GM19043 (cell line): Measurements from ENCODE around the gene WDR53.
"Not testable (repeated sequence)": the region's sequence is repeated elsewhere in the genome, so short reads cannot be mapped to it uniquely, and the experiment has no call there.

Source experiments
- ATAC-seq: cut with Tn5 transposase; IDR thresholded peaks from one replicate; pipeline ENCODE4 v1.9.1; 2021; ENCODE audit warnings: low read depth; ENCODE audit not compliant: unreplicated experiment

Gene WDR53

DNA sequence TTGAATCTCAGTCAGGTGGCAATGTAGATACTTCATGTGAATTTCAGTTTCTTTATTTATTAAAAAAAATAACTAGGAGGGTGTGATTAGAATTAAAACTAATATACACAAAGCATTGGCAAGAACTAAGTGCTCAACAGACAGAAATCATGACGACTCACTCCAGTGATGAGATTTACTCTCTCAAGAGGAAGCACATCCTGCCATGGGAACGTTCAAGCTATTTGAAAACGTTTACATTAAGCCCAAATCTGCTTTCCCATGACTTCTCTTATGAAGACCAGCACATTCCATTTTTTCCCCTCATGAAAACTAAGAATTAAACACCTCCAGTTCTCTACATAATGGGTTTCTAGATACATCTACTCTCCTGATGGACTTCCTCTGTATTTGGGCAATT lies 8.5 kb downstream of the WDR53 start:
- no peak for ATAC-seq

DNA sequence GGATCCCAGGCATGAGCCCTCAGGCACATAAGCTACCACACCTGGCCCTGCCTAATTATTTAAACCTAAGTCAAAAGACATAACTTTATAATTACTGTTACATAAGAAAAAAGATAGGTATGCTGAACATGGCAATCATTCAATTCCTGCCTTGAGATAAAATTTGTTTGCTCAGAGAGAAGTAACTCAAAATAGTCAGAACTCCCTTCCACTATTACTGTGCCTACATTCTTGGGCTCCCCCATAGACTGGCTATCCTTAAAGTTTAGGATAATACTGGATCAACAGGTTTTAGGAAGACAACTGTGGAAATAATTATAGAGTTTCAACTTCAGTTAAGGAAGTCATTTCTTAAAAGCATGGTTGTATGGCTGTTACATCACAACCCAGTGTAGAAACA lies 9.9 kb downstream of the WDR53 start:
- no peak for ATAC-seq

DNA sequence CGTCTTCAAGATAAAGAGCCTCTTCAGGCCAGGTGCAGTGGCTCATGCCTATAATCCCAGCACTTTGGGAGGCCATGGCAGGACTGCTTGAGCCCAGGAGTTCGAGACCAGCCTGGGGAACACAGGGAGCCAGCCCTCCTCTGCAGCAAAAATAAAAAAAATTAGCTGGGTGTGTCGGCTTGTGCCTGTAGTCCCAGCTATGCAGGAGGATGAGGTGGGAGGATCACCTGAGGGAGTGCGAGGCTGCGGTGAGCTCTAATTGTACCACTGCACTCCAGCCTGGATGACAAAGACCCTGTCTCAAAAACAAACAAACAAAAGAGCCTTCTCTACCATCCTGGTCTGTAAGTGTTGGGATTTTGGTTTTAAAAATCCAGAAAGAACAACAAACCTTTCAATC lies 11.1 kb downstream of the WDR53 start:
- no peak for ATAC-seq

DNA sequence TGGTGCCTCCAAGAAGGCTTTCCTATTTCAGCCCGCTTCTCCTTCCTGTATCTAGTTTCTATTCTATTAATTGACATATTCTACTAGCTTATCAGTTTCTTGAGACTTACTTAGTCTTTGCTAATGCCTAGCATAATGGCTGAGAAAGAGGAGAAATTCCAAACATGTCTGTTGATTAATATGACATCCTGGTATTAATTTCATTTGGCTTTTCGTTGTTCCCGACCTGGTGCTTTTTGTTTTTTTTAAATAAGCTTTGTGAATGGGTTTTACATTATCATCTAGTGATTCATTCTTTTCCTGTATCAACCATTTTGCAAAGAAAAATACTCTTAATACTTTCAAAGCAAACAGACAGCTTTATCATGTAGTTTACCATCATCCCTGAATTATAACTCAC lies 13.1 kb downstream of the WDR53 start:
- no peak for ATAC-seq

DNA sequence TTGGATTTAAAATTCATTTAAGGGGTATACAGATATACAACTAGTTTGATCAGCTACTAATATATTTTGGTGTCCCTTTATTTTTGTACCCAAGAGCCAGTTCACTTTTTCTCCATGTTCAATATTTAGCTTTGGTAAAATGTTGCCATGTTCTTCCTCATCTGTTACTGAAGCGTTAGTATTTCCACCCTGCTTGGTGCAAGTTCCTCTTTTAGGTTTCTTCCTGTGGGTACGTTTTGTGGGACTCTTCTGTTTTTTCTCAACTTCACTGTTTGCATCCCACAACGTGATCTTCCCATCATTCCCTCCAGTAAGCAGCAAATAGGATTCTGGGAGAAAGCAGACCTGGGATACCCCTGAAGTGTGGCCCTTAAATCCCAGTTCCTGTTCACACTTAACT lies 14.1 kb downstream of the WDR53 start:
- no peak for ATAC-seq

DNA sequence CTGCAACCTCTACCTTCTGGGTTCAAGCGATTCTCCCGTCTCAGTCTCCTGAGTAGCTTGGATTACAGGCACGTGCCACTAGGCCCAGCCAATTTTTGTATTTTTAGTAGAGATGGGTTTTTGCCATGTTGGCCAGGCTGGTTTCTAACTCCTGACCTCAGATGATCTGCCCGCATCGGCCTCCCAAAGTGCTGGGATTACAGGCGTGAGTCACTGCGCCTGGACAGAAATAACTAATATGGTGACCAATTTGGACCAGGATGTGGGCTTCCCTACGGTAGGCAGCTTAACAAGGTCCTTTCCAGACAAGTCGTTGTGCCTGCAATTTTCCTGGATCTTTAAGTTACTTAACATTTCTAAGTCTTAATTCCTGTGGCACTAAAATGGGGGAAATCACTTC lies 14.8 kb downstream of the WDR53 start:
- ATAC-seq, result no peak

DNA sequence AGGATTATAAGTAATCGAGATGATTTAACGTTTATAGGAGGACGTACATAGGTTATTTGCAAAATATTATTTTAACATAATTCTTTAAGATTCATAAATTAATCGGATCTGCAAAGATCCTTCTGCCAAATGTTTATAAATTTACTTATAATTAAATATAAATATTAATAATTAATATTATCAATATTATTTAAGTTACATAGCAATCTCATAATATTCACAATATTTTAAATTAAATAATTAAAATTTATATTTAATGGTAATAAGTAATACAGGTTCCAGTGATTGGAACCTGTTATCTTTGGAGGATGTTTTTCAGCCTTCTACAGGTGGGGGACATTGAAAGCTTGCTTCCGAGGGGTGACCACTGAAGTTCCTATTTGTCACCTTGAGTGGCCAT lies 16.1 kb downstream of the WDR53 start:
- ATAC-seq, result no peak

DNA sequence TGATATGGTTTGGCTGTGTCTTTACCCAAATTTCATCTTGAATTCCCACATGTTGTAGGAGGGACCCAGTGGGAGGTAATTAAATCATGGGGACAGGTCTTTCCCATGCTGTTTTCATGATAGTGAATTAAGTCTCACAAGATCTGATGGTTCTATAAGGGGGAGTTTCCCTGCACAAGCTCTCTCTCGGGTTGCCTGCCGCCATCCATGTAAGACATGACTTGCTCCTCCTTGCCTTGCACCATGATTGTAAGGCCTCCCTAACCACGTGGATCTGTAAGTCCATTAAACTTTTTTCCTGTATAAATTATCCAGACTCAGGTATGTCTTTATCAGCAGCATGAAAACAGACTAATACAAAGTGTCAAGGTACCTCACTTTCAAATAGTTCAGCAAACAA lies 18.2 kb downstream of the WDR53 start:
- not testable (repeated sequence) for ATAC-seq

DNA sequence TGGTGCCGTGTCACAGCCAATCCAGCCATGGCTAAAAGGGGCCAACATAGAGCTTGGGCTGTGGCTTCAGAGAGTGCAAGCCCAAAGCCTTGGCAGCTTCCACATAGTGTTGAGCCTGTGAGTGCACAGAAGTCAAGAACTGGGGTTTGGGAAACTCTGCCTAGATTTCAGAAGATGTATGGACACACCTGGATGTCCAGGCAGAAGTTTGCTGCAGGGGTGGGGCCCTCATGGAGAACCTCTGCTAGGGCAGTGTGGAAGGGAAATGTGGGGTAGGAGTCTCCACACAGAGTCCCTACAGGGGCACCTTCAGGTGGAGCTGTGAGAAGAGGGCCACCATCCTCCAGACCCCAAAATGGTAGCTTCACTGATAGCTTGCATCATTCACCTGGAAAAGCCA lies 19.0 kb downstream of the WDR53 start:
- not testable (repeated sequence) for ATAC-seq

DNA sequence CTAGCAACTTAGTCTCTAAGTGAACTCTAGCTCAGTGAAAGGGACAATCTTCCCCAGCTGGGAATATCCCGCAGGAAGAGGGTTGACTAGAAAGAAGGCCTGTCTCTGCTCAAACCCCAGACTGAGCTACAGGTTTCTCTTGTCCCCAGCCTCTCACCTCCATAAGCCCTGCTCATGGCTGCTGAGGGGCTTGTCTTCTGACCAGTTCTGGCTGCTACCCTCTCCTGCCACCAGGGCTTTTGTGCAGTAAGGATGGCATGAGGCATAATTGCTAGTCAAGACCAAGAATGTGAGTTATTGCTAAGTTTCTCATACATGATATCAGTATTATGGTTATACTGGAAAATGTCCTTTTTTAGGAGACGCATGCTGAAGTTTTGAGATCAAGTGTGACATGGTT lies 21.3 kb downstream of the WDR53 start:
- no peak for ATAC-seq

DNA sequence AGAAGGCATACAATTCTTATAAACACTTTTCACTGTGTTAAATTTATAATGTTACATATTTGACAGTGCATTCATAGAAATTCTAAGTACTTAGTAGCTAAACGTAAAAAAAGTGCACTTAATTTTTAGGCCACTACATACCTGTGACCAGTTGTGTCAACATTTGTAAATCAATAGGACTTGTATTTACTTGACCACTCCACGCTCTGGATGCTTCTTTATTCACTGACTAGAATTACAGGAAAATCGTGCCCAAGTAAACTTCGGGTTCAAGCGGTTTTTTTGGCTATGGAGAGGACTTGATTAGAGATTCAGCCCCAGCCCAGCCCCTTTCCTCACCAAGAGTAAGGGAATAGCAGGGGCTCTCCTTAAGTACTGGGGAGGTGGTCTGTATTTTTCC lies 21.8 kb downstream of the WDR53 start:
- ATAC-seq, result no peak

DNA sequence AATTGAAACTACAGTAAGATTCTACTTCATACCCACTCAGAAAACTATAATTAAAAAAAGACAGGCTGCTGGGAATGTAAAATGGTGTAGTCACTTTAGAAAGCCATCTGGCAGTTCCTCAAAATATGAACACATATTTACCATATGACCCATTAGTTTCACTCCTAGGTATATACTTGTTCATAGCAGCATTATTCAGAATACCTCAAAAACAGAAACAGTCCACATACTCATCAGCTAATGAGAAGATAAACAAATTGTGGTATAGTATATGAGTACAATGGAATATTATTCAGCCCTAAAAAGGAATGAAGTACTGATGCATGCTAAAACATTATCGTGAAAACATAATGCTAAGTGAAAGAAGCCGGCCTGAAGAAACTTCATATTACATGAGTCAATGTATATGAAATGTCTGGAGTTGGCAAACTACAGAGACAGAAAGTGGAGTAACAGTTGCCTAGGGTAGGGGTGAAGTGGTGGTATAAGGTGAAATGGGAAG lies 23.8 kb downstream of the WDR53 start:
- ATAC-seq, result no peak

DNA sequence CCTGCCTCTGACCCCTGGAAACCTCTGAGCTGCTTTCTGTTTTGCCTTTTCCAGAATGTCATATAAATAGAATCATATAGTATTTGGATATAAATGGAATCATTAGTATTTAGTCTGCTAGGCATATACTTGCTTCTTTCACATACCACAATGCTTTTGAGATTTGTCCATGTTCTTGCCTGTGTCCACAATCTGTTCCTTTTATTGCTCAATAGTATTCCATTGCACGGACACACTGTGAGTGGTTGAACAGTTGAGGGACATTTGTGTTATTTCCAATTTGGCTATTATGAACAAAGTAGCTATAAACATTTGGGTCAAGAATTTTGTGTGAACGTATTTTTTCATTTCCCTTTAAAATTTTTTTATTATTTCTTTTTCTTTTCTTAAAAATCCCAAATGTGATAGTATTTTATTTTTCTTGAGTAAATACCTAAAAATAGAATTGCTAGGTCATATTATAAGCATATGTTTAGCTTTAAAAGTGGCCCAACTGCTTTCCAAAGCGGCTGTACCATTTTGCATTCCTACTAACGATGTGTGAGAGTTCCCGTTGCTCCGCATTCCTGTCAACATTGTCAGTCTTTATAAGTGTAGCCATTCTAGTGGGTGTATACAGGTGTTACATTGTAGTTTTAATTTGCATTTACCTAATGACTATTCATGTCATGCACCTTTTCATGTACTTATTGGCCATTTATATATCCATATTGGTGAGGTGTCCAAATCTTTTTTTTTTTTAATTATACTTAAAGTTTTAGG lies 26.5 kb downstream of the WDR53 start:
- ATAC-seq, result no peak

DNA sequence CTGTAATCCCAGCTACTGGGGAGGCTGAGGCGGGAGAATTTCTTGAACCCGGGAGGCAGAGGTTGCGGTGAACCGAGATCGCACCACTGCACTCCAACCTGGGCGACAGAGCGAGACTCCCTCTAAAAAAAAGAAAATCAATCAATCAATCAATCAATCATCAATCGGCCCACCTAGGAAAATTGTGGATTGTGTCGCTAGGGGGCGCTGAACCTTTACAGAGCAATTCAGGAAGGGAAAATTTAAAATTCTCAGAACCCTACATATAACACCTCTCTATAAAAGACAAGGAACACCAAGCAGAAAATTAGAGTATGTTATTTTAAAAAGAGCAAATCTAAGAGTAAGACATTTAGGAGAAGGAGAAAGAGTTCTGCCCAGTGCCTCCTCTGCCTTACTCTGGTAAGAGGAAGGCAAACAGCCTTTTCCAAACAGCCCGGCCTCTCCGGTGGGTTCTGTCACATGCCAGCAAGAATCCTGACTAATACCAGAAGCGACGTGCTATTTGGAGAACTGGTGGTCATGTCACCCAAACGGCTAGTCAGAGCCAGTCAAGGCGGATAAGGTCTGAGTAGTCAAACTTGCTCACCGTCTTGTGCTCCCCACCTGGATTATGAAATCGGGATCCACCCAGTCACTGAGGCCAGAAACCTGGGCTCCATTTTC lies 30.9 kb downstream of the WDR53 start:
- ATAC-seq, result no peak

DNA sequence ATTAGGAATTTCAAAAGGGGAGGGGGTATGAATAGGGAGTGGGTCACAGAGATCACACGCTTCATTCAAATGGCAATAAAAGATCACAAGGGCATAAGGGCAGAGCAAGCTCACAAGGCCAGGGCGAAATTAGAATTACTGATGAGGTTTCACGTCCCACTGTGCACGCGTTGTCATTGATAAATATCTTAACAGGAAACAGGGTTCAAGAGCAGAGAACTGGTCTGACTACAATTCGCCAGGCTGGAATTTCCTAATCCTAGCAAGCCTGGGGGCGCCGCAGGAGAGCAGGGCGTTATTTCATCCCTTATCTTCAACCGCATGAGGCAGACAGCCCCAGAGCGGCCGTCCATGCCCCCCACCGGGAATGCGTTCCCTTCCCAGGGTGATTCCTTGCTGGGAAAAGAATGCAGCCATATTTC lies 35.1 kb downstream of the WDR53 start:
- no peak for ATAC-seq

DNA sequence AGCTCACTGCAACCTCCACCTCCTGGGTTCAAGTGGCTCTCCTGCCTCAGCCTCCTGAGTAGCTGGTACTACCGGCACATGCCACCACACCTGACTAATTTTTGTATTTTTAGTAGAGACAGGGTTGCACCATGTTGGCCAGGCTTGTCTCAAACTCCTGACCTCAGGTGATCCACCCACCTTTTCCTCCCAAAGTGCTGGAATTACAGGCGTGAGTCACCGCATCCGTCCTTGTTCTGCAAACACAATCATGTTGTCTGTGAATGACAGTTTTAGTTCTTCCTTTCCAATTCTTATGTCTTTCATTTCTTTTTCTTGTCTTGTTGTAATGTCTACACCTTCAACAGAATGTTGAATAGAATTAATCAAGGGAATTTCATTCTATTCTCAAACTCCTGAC lies 36.9 kb downstream of the WDR53 start:
- ATAC-seq, result no peak

DNA sequence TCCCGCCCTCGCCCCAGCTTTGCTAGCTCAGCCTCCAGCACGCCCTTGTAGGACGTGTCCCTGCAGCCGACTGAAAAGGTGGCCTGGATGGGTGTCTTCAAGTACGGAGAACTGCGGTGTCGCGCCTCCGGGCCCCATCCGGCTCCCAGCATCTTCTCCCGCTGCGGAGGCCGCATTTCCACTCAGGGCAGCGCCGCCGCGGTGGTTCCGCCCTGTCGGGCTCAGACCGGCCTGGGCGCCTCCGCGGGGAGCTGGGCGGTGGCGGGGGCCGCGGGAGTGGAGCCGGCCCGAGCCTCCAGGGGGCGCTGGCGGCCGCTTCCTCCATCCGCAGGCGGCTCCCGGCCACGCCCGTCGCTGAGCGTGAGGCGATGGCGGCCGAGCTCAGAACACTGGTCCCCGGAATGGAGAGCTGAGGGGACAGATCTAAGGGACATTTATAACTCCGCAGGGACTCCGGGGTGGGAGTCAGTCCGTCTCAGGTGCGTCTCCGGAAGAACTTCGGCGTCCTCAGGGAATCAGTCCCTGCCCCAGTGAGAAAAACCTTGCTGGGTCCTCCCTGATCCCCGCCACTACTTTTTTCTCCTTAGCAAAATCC lies 39.6 kb downstream of the WDR53 start:
- peak; percentile 76 for ATAC-seq

DNA sequence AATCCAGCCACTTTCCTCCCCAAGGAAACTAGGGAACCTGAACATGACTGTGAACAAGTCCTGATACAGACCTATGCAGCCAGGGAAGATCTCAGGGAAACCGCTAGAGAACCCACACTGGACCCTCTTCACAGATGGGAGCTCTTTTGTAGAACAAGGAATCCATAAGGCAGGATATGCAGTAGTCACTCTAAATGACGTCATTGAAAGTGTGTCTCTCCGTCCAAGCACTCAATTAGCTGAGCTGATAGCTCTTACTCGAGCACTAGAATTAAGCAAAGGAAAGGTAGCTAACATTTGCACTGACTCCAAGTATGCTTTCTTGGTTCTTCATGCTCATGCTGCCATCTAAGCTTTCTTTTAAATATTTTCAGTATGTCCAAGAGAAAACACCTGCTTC lies 43.2 kb downstream of the WDR53 start:
- ATAC-seq, result no peak

DNA sequence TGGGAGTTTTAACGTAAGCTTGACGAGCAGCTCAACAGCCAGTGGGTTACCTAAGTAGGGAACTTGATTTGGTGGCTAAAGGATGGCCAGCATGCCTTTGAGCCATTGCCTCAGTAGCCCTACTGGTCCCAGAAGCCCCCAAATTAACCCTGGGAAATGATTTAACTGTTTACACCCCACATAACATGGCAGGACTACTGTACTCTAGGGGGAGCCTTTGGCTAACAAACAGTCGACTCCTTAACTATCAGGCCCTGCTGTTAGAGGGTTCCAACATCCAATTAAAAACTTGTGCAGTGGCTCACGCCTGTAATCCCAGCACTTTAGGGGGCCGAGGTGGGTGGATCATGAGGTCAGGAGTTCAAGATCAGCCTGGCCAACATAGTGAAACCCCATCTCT lies 43.8 kb downstream of the WDR53 start:
- ATAC-seq, result no peak

DNA sequence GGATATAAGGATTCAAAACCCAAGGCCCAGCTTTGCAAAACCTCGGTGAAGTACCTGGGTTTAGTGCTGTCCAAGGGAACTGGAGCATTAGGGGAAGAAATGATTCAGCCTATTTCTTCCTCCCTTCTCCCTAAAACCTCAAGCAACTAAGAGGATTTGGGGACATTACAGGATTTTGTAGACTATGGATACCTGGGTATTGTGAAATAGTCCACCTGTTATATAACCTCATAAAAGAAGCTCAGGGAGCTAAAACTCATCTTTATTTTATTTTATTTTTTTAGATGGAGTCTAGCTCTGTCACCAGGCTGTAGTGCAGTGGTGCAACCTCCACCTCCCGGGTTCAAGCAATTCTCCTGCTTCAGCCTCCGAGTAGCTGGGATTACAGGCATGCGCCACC lies 44.5 kb downstream of the WDR53 start:
- no peak for ATAC-seq

DNA sequence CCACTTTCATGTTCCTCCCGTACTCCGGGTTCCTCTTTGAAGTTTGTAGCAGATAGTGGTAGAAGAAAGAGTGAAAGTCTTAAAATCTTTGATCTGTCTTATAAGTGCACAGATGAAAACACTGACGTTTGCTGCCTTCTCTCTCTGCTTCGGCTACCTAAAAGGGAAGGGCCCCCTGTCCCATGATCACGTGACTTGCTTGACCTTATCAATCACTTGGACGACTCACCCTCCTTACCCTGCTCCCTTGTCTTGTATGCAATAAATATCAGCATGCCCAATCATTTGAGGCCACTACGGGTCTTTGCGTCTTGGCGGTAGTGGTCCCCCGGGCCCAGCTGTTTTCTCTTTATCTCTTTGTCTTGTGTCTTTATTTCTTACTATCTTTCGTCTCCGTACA lies 47.1 kb downstream of the WDR53 start:
- ATAC-seq, result not testable (repeated sequence)

DNA sequence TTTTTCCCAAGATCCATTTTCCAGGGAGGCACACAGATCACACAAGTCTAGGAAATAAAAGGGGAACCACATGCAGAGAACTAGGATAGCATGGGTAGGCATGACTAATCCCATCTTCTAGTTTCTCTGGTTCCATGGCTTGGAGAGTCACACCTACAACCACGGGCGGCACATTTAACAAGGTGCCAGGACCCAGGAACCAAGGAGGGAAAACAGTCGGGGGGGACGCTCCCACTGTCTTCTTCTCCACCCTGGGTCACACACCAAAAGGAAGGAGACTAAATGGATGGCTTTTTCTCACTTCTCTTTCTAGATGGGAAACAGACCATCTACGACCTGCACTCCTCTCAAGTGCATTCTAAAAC lies 48.7 kb downstream of the WDR53 start:
- no peak for ATAC-seq
